WI38 (cell line): ENCODE results near the gene KCNQ2.

ENCODE experiments used
- H3K4me3 ChIP-seq: 2 replicates; pipeline ENCODE4 v1.5.1; 2011; ENCODE audit warnings: low read depth, mild to moderate bottlenecking, control low read depth, low read length
- TF ChIP-seq, protein P1 (sequence below): IDR thresholded peaks from 2 replicates; pipeline ENCODE4 v1.5.1; 2012; ENCODE audit warnings: low read depth, mild to moderate bottlenecking, control low read depth, low read length

The KCNQ2 gene

DNA sequence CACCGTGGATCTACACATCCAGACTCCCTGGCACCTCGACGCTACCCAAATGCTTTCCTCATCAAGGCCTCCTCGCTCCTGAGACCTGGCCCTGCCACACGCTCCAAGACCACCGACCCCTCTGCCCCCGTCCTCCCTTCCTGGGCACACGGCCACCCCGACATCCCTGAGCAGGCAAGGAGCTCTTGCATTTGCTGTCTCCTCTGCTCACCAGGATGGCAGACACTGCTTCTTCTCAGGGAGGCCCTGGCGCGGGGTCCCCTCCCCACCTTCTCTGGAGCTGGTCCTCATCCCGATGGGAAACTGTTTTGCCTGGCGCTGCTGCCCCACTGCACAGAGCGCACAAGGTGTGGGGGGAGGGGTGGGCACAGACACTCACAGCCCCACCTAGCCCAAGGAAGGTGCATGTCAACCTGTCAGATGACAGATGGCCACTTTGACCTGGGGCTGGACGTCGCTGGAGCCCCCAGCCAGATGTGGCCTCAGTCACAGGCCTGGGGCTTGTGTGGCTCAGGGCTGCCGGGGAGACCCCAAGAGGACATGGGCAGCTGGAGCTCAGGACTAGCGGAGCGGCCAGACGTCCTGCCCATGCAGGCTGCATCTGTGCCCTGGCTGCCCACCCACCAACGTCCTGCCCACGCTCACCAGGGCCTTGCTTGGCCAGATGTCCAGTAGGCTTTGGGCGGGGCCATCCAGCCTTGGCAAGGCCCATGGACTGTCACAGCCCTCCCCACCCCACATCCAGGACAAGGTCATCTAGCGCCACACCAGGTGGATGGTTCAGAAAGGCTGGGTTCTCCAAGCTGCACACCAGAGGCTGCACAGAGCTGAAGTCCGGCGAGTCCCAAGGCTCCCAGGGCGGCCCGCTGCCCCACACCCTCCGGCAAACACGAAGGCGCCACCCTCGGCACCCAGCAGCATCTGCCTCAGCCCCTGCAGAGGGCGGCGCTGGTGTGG, 6.2 kb upstream of the KCNQ2 start:
- no peak overlapping the region for H3K4me3 ChIP-seq
- TF ChIP-seq, protein P1, sequence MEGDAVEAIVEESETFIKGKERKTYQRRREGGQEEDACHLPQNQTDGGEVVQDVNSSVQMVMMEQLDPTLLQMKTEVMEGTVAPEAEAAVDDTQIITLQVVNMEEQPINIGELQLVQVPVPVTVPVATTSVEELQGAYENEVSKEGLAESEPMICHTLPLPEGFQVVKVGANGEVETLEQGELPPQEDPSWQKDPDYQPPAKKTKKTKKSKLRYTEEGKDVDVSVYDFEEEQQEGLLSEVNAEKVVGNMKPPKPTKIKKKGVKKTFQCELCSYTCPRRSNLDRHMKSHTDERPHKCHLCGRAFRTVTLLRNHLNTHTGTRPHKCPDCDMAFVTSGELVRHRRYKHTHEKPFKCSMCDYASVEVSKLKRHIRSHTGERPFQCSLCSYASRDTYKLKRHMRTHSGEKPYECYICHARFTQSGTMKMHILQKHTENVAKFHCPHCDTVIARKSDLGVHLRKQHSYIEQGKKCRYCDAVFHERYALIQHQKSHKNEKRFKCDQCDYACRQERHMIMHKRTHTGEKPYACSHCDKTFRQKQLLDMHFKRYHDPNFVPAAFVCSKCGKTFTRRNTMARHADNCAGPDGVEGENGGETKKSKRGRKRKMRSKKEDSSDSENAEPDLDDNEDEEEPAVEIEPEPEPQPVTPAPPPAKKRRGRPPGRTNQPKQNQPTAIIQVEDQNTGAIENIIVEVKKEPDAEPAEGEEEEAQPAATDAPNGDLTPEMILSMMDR: no peak

- no peak overlapping the region for H3K4me3 ChIP-seq
Measured at GRCh38 chr20:63477944-63478343, 5.5 kb upstream of the KCNQ2 start.

GRCh38 chr20:63477061-63477616, 4.7 kb upstream of the KCNQ2 start:
- TF ChIP-seq, protein P1: no peak
- no peak overlapping the region for H3K4me3 ChIP-seq

More at GRCh38 chr20:63477944-63478343, 5.5 kb upstream of the KCNQ2 start:
- TF ChIP-seq, protein P1: no peak

DNA sequence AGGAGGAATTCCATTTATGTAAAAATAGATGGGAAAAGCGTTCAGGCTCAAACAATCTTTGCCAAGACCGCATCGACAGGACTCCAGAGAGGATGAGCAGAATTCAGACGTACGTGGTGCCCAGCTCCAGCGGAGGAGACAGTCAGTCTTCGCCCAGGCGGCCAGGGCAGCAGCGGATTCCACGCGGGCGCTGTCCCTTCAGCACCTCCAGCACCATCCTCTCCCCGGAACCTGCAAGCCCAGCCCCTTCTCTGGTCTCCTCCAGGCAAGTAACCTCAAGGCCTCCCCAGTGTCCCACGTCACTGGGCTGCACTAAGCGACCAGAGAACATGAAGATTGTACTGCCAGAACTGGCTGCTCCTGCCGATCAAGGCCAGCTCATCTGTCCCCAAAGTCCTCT, 2.8 kb upstream of the KCNQ2 start:
- TF ChIP-seq, protein P1: no peak
- no peak overlapping the region for H3K4me3 ChIP-seq

GRCh38 chr20:63473555-63474449, 1.3 kb upstream of the KCNQ2 start:
- TF ChIP-seq, protein P1: no peak
- no peak overlapping the region for H3K4me3 ChIP-seq

- TF ChIP-seq, protein P1: no peak
- H3K4me3 ChIP-seq: no peak overlapping the region
Measured at GRCh38 chr20:63472862-63473390, 471 bp upstream of the KCNQ2 start.
